Measurements from ENCODE around the gene CLRN1. TPM values are rescaled to one million over a fixed set of nuclear protein-coding genes. Genes with fewer than 3 reads are reported as not detected.

The CLRN1 gene
- total and polyA plus RNA-seq, 9 of the 15 experiments (the other 6 are each of a cell fraction or from before 2014, with no cell fraction given), result not detected

- H3K4me2 ChIP-seq (ENCODE audit: insufficient read depth, low read length), result no peak overlapping the region
- no peaks in the 10 kb centered on the region for H3K36me3 ChIP-seq (ENCODE audit: control insufficient read depth, insufficient read depth, low read length)
- H3K4me1 ChIP-seq (replicated peaks in 1 of 2; ENCODE audit: control insufficient read depth in 2 of 2, insufficient read depth in 2 of 2, low read length in 2 of 2), result no peaks in the 10 kb centered on the region
- no peak overlapping the region for H2AFZ ChIP-seq (ENCODE audit: low read depth, low read length)
- no peak for FAIRE-seq
- ATAC-seq, result no peak
- ChIA-PET POLR2A (no interaction called here), CTCF (ENCODE audit: low intra/inter-chr PET ratio) (no interaction called here)
- no peaks in the 10 kb centered on the region for H3K79me2 ChIP-seq (ENCODE audit: control insufficient read depth, insufficient read depth, low read length)
- H3K9me3 ChIP-seq (replicated peaks; ENCODE audit: control insufficient read depth, insufficient read depth, low read depth, low read length), result no peaks in the 10 kb centered on the region
- 0% methylated on average over 3 of the region's 3 CpGs for WGBS (ENCODE audit: insufficient coverage, low coverage, missing lambda C conversion rate)
- no peaks in the 10 kb centered on the region for H4K20me1 ChIP-seq (replicated peaks; ENCODE audit: control insufficient read depth, insufficient read depth, low read length)
- no peaks in the 10 kb centered on the region for H3K9me1 ChIP-seq (ENCODE audit: control insufficient read depth, insufficient read depth, low read length)
- DNase-seq (ENCODE audit: extremely low read depth in 1 of 4, low spot score in 3 of 4), result no peak
- no peak overlapping the region for H3K9ac ChIP-seq (ENCODE audit: insufficient read depth in 1 of 2, low read depth in 2 of 2, low read length in 2 of 2)
- peaks cover 0 to 12% of the 10 kb centered on the region in 2 experiments; a peak in 3 of 5 replicates for H3K27me3 ChIP-seq (ENCODE audit: control insufficient read depth in 2 of 2, insufficient read depth in 2 of 2, low read length in 2 of 2)
- in situ Hi-C loops (cut with MboI), result no loop called here
- H3K27ac ChIP-seq (ENCODE audit: extremely low read depth, low read depth, low read length), result no peak overlapping the region
- H3K4me3 ChIP-seq, result no peak overlapping the region
- no TSS peak for BruUV-seq (replicated peaks)
- TF ChIP-seq THRAP3 (IDR thresholded peaks at IDR 0.05; ENCODE audit: borderline replicate concordance) (no peak), CC2D1A (IDR thresholded peaks at IDR 0.05) (no peak), RBBP5 (IDR thresholded peaks at IDR 0.05; ENCODE audit: borderline replicate concordance, insufficient read depth, low read length, poor library complexity, severe bottlenecking) (no peak), FOXM1 (IDR thresholded peaks at IDR 0.05; ENCODE audit: low read depth) (no peak), FOXM1 (CRISPR knock-in tag; IDR thresholded peaks at IDR 0.05; ENCODE audit: low read depth) (no peak), SPI1 (IDR thresholded peaks at IDR 0.05; ENCODE audit: borderline replicate concordance, low read depth, low read length) (no peak), KAT8 (IDR thresholded peaks at IDR 0.05; ENCODE audit: low read depth) (no peak), TFAP4 (CRISPR knock-in tag; IDR thresholded peaks at IDR 0.05; ENCODE audit: borderline replicate concordance) (no peak), ZNF583 (CRISPR knock-in tag; IDR thresholded peaks at IDR 0.05) (no peak), GABPB2 (CRISPR knock-in tag; conservative IDR thresholded peaks at IDR 0.05) (no peak), EP400 (IDR thresholded peaks at IDR 0.05) (no peak), RBM22 (IDR thresholded peaks at IDR 0.05; ENCODE audit: low read depth, low read length, poor library complexity, severe bottlenecking) (no peak), TAF7 (tag; IDR thresholded peaks at IDR 0.05) (no peak), ILF3 (IDR thresholded peaks at IDR 0.05; ENCODE audit: borderline replicate concordance) (no peak)
- TF ChIP-seq, protein P1, sequence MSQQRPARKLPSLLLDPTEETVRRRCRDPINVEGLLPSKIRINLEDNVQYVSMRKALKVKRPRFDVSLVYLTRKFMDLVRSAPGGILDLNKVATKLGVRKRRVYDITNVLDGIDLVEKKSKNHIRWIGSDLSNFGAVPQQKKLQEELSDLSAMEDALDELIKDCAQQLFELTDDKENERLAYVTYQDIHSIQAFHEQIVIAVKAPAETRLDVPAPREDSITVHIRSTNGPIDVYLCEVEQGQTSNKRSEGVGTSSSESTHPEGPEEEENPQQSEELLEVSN (IDR thresholded peaks at IDR 0.05; ENCODE audit: borderline replicate concordance in 1 of 2, extremely low read depth in 1 of 2, insufficient read depth in 1 of 2, insufficient read length in 1 of 2, low read depth in 1 of 2, low read length in 1 of 2, poor library complexity in 1 of 2, severe bottlenecking in 1 of 2), result no peak
- intact Hi-C loops (cut with micrococcal nuclease), result no loop called here
These were observed 74.9 kb downstream of the CLRN1 start for GRCh38 chr3:150897592-150897991.

Measured in K562 (cell line).